Measurements from ENCODE around the gene HAUS5. TPM values are rescaled to one million over a fixed set of nuclear protein-coding genes. Genes with fewer than 3 reads are reported as not detected.

HAUS5 gene
- total RNA-seq, 1 donor from 2014 or later, result 12.3 TPM

DNA sequence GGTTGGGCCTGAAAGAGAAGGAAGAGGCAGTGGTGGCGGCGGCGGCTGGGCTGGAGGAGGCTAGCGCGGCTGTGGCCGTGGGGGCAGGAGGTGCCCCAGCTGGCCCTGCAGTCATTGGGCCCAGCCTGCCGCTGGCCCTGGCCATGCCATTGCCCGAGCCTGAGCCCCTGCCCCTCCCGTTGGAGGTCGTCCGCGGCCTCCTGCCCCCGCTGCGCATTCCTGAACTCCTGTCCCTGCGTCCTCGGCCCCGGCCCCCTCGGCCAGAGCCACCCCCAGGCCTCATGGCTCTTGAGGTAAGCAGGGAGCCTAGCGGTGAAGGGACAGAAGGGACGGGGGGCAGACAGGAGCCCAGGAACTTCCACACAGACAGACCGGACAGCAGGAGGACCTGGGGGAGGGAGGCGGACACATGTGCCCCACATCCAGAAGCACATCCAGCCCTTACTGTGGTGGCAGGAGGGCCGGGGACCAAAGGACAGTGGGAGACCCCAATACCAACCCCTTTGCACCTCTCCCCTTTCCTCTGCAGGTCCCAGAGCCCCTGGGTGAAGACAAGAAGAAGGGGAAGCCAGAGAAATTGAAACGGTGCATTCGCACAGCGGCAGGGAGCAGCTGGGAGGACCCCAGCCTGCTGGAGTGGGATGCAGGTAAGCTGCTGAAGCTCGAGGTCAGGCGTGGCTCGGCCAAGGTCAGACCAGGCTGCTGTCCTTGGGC lies 21.3 kb downstream of the HAUS5 start:
- no peak for DNase-seq (ENCODE audit: low read depth)
- H3K27me3 ChIP-seq (ENCODE audit: control insufficient read depth, insufficient read depth, low read length), result no peaks in the 10 kb centered on the region
- TF ChIP-seq, protein P1, sequence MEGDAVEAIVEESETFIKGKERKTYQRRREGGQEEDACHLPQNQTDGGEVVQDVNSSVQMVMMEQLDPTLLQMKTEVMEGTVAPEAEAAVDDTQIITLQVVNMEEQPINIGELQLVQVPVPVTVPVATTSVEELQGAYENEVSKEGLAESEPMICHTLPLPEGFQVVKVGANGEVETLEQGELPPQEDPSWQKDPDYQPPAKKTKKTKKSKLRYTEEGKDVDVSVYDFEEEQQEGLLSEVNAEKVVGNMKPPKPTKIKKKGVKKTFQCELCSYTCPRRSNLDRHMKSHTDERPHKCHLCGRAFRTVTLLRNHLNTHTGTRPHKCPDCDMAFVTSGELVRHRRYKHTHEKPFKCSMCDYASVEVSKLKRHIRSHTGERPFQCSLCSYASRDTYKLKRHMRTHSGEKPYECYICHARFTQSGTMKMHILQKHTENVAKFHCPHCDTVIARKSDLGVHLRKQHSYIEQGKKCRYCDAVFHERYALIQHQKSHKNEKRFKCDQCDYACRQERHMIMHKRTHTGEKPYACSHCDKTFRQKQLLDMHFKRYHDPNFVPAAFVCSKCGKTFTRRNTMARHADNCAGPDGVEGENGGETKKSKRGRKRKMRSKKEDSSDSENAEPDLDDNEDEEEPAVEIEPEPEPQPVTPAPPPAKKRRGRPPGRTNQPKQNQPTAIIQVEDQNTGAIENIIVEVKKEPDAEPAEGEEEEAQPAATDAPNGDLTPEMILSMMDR (IDR thresholded peaks at IDR 0.05; ENCODE audit: insufficient read depth, low read length, poor library complexity, severe bottlenecking), result no peak
- no peak overlapping the region for H3K4me3 ChIP-seq (ENCODE audit: low read depth, low read length)
- peaks cover 8% of the 10 kb centered on the region for H3K36me3 ChIP-seq (ENCODE audit: control insufficient read depth, insufficient read depth, low read length)

DNA sequence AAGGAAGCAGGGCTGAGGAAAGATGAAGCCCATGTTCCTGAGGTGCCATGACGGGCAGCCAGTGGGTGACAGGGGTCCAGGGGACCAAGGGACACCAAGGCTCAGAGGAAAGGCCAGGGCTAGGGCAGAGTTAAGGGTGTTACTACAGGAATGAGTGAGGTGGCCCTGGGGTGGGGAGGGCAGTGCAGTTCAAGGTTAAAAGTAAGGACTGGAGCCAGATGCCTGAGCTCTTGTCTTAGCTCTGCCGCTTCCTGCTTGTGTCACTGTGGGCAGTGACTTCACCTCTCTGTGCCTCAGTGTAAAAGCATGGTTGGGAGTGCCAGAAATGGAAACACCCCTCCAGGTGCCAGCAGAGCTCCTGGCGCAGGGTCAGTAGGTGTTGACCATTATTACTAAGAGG lies 24.1 kb downstream of the HAUS5 start:
- TF ChIP-seq, protein P1 (IDR thresholded peaks at IDR 0.05; ENCODE audit: insufficient read depth, low read length, poor library complexity, severe bottlenecking), result no peak
- Histone ChIP-seq H3K4me3 (ENCODE audit: low read depth, low read length) (no peak overlapping the region), H3K27me3 (ENCODE audit: control insufficient read depth, insufficient read depth, low read length) (no peaks in the 10 kb centered on the region), H3K36me3 (ENCODE audit: control insufficient read depth, insufficient read depth, low read length) (peaks cover 6% of the 10 kb centered on the region)
- DNase-seq (ENCODE audit: low read depth), result no peak

DNA sequence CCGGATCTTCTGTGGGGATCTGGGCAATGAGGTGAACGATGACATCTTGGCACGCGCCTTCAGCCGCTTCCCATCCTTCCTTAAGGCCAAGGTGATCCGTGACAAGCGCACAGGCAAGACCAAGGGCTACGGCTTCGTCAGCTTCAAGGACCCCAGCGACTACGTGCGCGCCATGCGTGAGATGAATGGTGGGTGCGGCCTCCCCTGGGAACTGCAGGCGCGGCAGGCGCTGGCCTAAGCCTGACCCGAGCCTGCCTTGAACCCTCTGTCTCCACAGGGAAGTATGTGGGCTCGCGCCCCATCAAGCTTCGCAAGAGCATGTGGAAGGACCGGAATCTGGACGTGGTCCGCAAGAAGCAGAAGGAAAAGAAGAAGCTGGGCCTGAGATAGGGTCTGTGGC lies 24.6 kb downstream of the HAUS5 start:
- TF ChIP-seq, protein P1 (IDR thresholded peaks at IDR 0.05; ENCODE audit: insufficient read depth, low read length, poor library complexity, severe bottlenecking), result no peak
- Histone ChIP-seq H3K36me3 (ENCODE audit: control insufficient read depth, insufficient read depth, low read length) (peaks cover 6% of the 10 kb centered on the region), H3K27me3 (ENCODE audit: control insufficient read depth, insufficient read depth, low read length) (no peaks in the 10 kb centered on the region), H3K4me3 (ENCODE audit: low read depth, low read length) (no peak overlapping the region)
- DNase-seq (ENCODE audit: low read depth), result no peak

DNA sequence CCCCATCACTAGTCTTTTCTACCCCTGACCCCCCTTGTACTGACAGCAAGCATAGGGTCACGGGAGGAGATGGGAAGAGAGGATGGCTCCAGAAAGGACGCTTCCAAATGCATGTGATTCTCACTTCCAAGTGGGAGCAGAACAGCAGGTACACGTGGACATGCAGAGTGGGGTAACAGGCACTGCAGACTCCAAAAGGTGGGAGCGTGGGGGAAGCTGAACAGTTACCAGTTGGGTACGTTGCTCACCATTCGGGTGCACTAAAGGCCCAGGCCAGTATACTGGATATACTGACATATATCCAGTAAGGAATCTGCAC lies 26.7 kb downstream of the HAUS5 start:
- no peak for DNase-seq (ENCODE audit: low read depth)
- Histone ChIP-seq H3K27me3 (ENCODE audit: control insufficient read depth, insufficient read depth, low read length) (no peaks in the 10 kb centered on the region), H3K36me3 (ENCODE audit: control insufficient read depth, insufficient read depth, low read length) (peaks cover 5% of the 10 kb centered on the region), H3K4me3 (ENCODE audit: low read depth, low read length) (no peak overlapping the region)
- TF ChIP-seq, protein P1 (IDR thresholded peaks at IDR 0.05; ENCODE audit: insufficient read depth, low read length, poor library complexity, severe bottlenecking), result no peak

DNA sequence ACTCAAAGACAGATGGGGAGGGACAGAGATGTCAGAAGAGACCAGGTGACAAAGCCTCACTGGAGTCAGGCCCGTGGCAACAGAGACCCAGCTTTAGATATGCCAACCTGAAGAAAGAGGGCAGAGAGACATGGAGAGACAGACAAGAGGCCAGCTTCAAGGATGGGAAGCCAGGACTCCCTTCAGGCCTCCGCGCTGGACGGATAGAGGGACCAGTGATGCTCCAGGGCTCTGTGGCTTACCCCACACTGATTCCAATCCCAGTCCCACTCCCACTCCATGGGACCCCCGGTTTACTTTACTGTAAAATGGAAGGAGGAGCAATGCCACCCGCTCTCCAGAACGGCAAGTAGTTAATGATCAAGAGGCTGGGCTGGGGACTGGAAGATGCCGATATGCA lies 27.3 kb downstream of the HAUS5 start:
- Histone ChIP-seq H3K36me3 (ENCODE audit: control insufficient read depth, insufficient read depth, low read length) (peaks cover 5% of the 10 kb centered on the region), H3K4me3 (ENCODE audit: low read depth, low read length) (no peak overlapping the region), H3K27me3 (ENCODE audit: control insufficient read depth, insufficient read depth, low read length) (no peaks in the 10 kb centered on the region)
- DNase-seq (ENCODE audit: low read depth), result no peak
- TF ChIP-seq, protein P1 (IDR thresholded peaks at IDR 0.05; ENCODE audit: insufficient read depth, low read length, poor library complexity, severe bottlenecking), result no peak

DNA sequence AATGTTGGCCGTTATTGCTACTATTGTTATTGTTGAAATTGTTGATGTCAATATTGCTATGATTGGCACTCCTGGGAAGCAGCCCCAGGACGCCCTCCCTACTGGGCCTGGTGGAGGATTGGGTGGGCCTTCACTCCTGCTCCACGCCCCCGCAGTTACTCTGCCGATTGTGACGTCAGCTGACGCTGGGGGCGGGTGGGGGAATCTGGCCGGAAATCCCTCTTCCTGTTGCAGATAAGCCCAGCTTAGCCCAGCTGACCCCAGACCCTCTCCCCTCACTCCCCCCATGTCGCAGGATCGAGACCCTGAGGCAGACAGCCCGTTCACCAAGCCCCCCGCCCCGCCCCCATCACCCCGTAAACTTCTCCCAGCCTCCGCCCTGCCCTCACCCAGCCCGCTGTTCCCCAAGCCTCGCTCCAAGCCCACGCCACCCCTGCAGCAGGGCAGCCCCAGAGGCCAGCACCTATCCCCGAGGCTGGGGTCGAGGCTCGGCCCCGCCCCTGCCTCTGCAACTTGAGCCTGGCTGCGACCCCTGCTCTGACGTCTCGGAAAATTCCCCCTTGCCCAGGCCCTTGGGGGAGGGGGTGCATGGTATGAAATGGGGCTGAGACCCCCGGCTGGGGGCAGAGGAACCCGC lies 29.1 kb downstream of the HAUS5 start, which contains the start of gene ETV2:
Gene ETV2 (plus strand): TSS at position 231 of the 637 bp plus-strand sequence. CDS start 716 bp downstream, outside the sequence.
- TF ChIP-seq, protein P1 (IDR thresholded peaks at IDR 0.05; ENCODE audit: insufficient read depth, low read length, poor library complexity, severe bottlenecking), result no peak
- DNase-seq (ENCODE audit: low read depth), result no peak
- Histone ChIP-seq H3K36me3 (ENCODE audit: control insufficient read depth, insufficient read depth, low read length) (peaks cover 2% of the 10 kb centered on the region), H3K27me3 (ENCODE audit: control insufficient read depth, insufficient read depth, low read length) (no peaks in the 10 kb centered on the region), H3K4me3 (ENCODE audit: low read depth, low read length) (no peak within 1 kb of the TSS)
